HG03039 (cell line): ENCODE data around the gene SLCO2B1.

Source experiments
- ATAC-seq: cut with Tn5 transposase; IDR thresholded peaks from one replicate; pipeline ENCODE4 v1.9.1; 2021; ENCODE audit warnings: mild to moderate bottlenecking, moderate library complexity; ENCODE audit not compliant: unreplicated experiment

SLCO2B1 gene

GRCh38 chr11:75145196-75145971, 5.5 kb upstream of the SLCO2B1 start:
- no peak for ATAC-seq

GRCh38 chr11:75145972-75146519, 4.9 kb upstream of the SLCO2B1 start:
- ATAC-seq: no peak

GRCh38 chr11:75146711-75147110, 4.2 kb upstream of the SLCO2B1 start:
- no peak for ATAC-seq

- ATAC-seq: no peak
These were observed 3.6 kb upstream of the SLCO2B1 start for GRCh38 chr11:75147191-75147874.

GRCh38 chr11:75147875-75148263, 3.0 kb upstream of the SLCO2B1 start:
- ATAC-seq: no peak

GRCh38 chr11:75148436-75148983, 2.4 kb upstream of the SLCO2B1 start:
- no peak for ATAC-seq

GRCh38 chr11:75149766-75150465, 991 bp upstream of the SLCO2B1 start:
- ATAC-seq: no peak

GRCh38 chr11:75151346-75152047, 590 bp downstream of the SLCO2B1 start:
- no peak for ATAC-seq

- ATAC-seq: no peak
These were observed 1.2 kb downstream of the SLCO2B1 start for GRCh38 chr11:75152090-75152489.

GRCh38 chr11:75152651-75153427, 1.9 kb downstream of the SLCO2B1 start:
- no peak for ATAC-seq

GRCh38 chr11:75154646-75155569, 4.0 kb downstream of the SLCO2B1 start:
- no peak for ATAC-seq

- ATAC-seq: no peak
These were observed 4.9 kb downstream of the SLCO2B1 start for GRCh38 chr11:75155570-75156422.

- no peak for ATAC-seq
These were observed 7.3 kb downstream of the SLCO2B1 start for GRCh38 chr11:75158241-75158640.

- ATAC-seq: no peak
These were observed 7.8 kb downstream of the SLCO2B1 start for GRCh38 chr11:75158696-75159150.

GRCh38 chr11:75159151-75159953, 8.4 kb downstream of the SLCO2B1 start:
- ATAC-seq: no peak

GRCh38 chr11:75160220-75160757, 9.4 kb downstream of the SLCO2B1 start:
- ATAC-seq: no peak

GRCh38 chr11:75160880-75161279, 10.0 kb downstream of the SLCO2B1 start:
- no peak for ATAC-seq
